ENCODE data around the gene HOXD10. TPM values are rescaled to one million over a fixed set of nuclear protein-coding genes. Genes with fewer than 3 reads are reported as not detected.
A peak's percentile ranks its signal among the peaks of the same experiment; 100 is the strongest.

Gene HOXD10
- total RNA-seq, 4 donors from 2014 or later = 0.56 to 0.59 TPM; not detected in 2

- no peaks in the 10 kb centered on the region for H3K36me3 ChIP-seq
- peaks cover 54% of the 10 kb centered on the region for H3K4me1 ChIP-seq
- TF ChIP-seq POLR2AphosphoS5 (IDR thresholded peaks at IDR 0.05) = no peak
- TF ChIP-seq, protein P1, sequence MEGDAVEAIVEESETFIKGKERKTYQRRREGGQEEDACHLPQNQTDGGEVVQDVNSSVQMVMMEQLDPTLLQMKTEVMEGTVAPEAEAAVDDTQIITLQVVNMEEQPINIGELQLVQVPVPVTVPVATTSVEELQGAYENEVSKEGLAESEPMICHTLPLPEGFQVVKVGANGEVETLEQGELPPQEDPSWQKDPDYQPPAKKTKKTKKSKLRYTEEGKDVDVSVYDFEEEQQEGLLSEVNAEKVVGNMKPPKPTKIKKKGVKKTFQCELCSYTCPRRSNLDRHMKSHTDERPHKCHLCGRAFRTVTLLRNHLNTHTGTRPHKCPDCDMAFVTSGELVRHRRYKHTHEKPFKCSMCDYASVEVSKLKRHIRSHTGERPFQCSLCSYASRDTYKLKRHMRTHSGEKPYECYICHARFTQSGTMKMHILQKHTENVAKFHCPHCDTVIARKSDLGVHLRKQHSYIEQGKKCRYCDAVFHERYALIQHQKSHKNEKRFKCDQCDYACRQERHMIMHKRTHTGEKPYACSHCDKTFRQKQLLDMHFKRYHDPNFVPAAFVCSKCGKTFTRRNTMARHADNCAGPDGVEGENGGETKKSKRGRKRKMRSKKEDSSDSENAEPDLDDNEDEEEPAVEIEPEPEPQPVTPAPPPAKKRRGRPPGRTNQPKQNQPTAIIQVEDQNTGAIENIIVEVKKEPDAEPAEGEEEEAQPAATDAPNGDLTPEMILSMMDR (IDR thresholded peaks at IDR 0.05) = no peak
- TF ChIP-seq POLR2A (IDR thresholded peaks at IDR 0.05) = no peak
- H3K27ac ChIP-seq = no peak overlapping the region
- H3K4me3 ChIP-seq = no peak overlapping the region
- peak in 1 of 2 donors; percentile 52 for DNase-seq (ENCODE audit: low spot score in 2 of 2)
- no peaks in the 10 kb centered on the region for H3K9me3 ChIP-seq
- 32% methylated on average over 28 of the region's 28 CpGs for WGBS
- peaks cover 100% of the 10 kb centered on the region for H3K27me3 ChIP-seq
Observed at GRCh38 chr2:176100547-176101140, 15.9 kb upstream of the HOXD10 start.

DNA sequence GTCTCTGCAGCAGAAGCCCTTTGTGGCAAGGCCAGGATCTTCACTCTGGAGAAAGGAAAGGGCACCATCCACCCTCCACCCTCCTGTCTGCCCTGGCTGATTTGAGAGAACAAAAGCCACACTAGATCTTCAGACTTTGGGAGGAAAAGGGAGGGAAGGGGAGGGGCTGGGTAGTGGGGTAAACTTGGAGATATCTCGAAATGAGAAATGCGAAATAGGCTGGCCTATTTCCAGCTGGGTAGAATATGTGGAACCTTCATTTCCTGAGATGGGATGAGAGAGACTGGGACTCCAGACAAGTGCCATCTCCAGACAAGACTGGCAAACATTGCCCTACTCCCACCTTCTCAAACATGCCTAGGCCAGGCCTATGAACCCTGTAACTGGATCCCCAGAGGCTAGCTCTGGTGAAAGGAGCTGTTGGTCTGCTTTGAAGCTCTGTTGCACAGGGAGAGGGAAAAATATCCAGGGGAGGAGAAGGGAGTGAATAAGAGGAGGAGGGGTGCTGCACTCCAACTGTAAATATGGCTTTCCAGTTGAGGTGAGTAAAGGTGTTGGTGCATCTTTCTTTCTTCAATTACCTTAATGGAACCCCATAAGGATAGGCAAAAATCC is 15.3 kb upstream of the HOXD10 start:
- Histone ChIP-seq H3K27ac (no peak overlapping the region), H3K4me3 (no peak overlapping the region), H3K27me3 (peaks cover 100% of the 10 kb centered on the region), H3K9me3 (no peaks in the 10 kb centered on the region), H3K4me1 (peaks cover 57% of the 10 kb centered on the region), H3K36me3 (no peaks in the 10 kb centered on the region)
- peak in 1 of 2 donors; percentile 41 for DNase-seq (ENCODE audit: low spot score in 2 of 2)
- TF ChIP-seq, protein P1 (IDR thresholded peaks at IDR 0.05) = no peak
- no peak for TF ChIP-seq POLR2AphosphoS5 (IDR thresholded peaks at IDR 0.05)
- TF ChIP-seq POLR2A (IDR thresholded peaks at IDR 0.05) = no peak
- 37% methylated on average over 2 of the region's 2 CpGs for WGBS

GRCh38 chr2:176101842-176102241 is 14.7 kb upstream of the HOXD10 start:
- Histone ChIP-seq H3K27ac (no peak overlapping the region), H3K9me3 (no peaks in the 10 kb centered on the region), H3K36me3 (no peaks in the 10 kb centered on the region), H3K4me3 (no peak overlapping the region), H3K27me3 (peaks cover 100% of the 10 kb centered on the region), H3K4me1 (peaks cover 58% of the 10 kb centered on the region)
- peak in 1 of 2 donors; percentile 40 for DNase-seq (ENCODE audit: low spot score in 2 of 2)
- TF ChIP-seq EP300 (IDR thresholded peaks at IDR 0.05) (no peak), POLR2AphosphoS5 (IDR thresholded peaks at IDR 0.05) (no peak), POLR2A (IDR thresholded peaks at IDR 0.05) (no peak)
- TF ChIP-seq, protein P1 (IDR thresholded peaks at IDR 0.05) = no peak
- 59% methylated on average over 5 of the region's 5 CpGs for WGBS

- Histone ChIP-seq H3K4me1 (peaks cover 58% of the 10 kb centered on the region), H3K9me3 (no peaks in the 10 kb centered on the region), H3K27me3 (peaks cover 100% of the 10 kb centered on the region), H3K4me3 (no peak overlapping the region), H3K36me3 (no peaks in the 10 kb centered on the region), H3K27ac (no peak overlapping the region)
- DNase-seq (ENCODE audit: low spot score in 2 of 2) = no peak
- WGBS = 48% methylated on average over 7 of the region's 7 CpGs
- TF ChIP-seq, protein P1 (IDR thresholded peaks at IDR 0.05) = no peak
- TF ChIP-seq POLR2A (IDR thresholded peaks at IDR 0.05) = no peak
- no peak for TF ChIP-seq EP300 (IDR thresholded peaks at IDR 0.05)
- no peak for TF ChIP-seq POLR2AphosphoS5 (IDR thresholded peaks at IDR 0.05)
Observed at GRCh38 chr2:176102309-176102866, 14.2 kb upstream of the HOXD10 start.

DNA sequence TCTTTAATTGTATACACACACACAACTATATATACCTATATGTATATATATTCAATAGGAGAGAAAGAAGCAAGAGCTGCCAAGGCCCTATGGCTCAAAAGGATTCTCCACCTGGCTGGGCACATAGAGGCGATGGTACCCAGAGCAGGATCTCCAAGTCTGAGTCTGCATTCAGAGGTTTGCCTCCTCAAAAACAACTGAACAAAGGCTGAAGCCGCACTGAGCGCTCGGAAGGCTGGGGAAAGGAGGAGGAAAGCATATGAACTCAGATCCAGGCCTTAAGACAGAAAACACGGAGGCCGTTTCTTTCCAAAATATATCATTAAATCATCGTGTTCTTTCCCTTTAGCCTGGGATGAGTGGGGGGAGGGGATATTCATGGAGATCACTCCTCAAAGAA is 13.4 kb upstream of the HOXD10 start:
- Histone ChIP-seq H3K9me3 (no peaks in the 10 kb centered on the region), H3K36me3 (no peaks in the 10 kb centered on the region), H3K4me1 (peaks cover 56% of the 10 kb centered on the region), H3K27ac (no peak overlapping the region), H3K27me3 (peaks cover 99% of the 10 kb centered on the region), H3K4me3 (no peak overlapping the region)
- 59% methylated on average over 7 of the region's 7 CpGs for WGBS
- TF ChIP-seq POLR2AphosphoS5 (IDR thresholded peaks at IDR 0.05) (no peak), POLR2A (IDR thresholded peaks at IDR 0.05) (no peak), EP300 (IDR thresholded peaks at IDR 0.05) (no peak)
- TF ChIP-seq, protein P1 (IDR thresholded peaks at IDR 0.05) = no peak
- DNase-seq (ENCODE audit: low spot score in 2 of 2) = no peak

All from suprapubic skin (tissue), 4 donors.